AG04450 (cell line): Measurements from ENCODE around the gene CARS2. TPM values are rescaled to one million over a fixed set of nuclear protein-coding genes. Genes with fewer than 3 reads are reported as not detected.

ENCODE experiments used
- CTCF ChIA-PET: fragments of 300-600, 350-600 bp; formaldehyde crosslinking; extraction: SDS; loops from one replicate; lab custom pipeline; 2022; ENCODE audit warnings: antibody characterized with exemption, inconsistent platforms; lab: Charles Lee
- POLR2A ChIA-PET: fragments of 350-600 bp; formaldehyde crosslinking; extraction: SDS; loops from one replicate; lab custom pipeline; 2021; ENCODE audit warnings: antibody characterized with exemption, inconsistent platforms; lab: Yijun Ruan, JAX
- DNase-seq: peaks from one replicate; pipeline ENCODE4 v3.0.0-alpha.2; 2011; ENCODE audit warnings: low read depth, low spot score
- H3K27ac ChIP-seq: one replicate; pipeline ENCODE4 v1.5.1; 2012; ENCODE audit warnings: low read depth, low read length, control low read depth
- H3K27me3 ChIP-seq: one replicate; pipeline ENCODE4 v1.6.0; 2012; ENCODE audit warnings: low read length; ENCODE audit not compliant: control insufficient read depth, insufficient read depth
- H3K4me3 ChIP-seq: 2 replicates; pipeline ENCODE4 v1.5.1; 2011; ENCODE audit warnings: mild to moderate bottlenecking, low read depth, low read length, control low read depth
- H3K9me3 ChIP-seq: 2 replicates; pipeline ENCODE4 v1.5.1; 2012; ENCODE audit warnings: low read length; ENCODE audit not compliant: control insufficient read depth, insufficient read depth
- CTCF ChIP-seq: IDR thresholded peaks from 2 replicates; pipeline ENCODE4 v1.5.1; 2011; ENCODE audit warnings: low read depth, low read length, control low read depth, inconsistent platforms
- polyA plus RNA-seq: library from polyadenylated mRNA; depleted of rRNA; stranded (reverse); fragments of >200 nt; gene quantifications from 2 replicates; pipeline ENCODE4 v1.2.3, GENCODE V29; 2011

Gene CARS2
- polyA plus RNA-seq, 1 experiment, result 51.5 TPM

DNA sequence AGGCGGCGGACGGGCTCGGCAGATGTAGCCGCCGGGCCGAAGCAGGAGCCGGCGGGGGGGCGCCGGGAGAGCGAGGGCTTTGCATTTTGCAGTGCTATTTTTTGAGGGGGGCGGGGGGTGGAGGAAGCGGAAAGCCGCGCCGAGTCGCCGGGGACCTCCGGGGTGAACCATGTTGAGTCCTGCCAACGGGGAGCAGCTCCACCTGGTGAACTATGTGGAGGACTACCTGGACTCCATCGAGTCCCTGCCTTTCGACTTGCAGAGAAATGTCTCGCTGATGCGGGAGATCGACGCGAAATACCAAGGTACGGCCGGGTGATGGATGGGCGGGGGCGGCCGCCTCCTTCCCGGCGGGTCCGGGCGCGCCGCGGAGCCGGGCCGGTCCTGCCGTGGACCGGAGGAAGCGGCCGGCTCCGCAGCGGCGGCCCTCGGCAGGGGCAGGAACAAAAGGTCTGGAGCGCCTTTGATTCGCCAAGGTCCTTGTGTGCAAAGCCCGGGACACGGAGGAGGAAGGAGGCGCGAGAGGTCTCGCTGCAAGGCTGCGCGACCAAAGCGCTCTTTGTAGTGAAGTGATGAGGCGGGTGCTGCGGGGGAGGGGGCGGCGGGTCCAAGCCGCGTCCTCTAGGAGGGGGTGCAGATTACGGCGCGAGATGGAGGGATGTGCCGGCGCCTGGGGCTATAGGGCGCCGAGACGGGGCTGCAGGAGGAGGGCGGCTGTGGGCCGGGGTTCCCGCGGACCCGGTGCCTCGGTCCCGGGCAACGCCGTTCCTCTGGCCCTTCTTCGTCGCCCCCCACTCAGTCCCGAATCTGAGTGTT, 8.3 kb upstream of the CARS2 start:
- no peak for TF ChIP-seq CTCF
- Histone ChIP-seq H3K27me3 (no peaks in the 10 kb centered on the region), H3K27ac (peak overlapping the region; percentile 77), H3K9me3 (peaks cover 9% of the 10 kb centered on the region; the same call in 1 of the 2 replicates), H3K4me3 (peak overlapping the region; percentile 93)
- ChIA-PET POLR2A (interaction anchor here (0.6 to 1.9 kb wide), 9 partner anchors 8 to 416 kb away, joined by 3 to 17 read pairs (median 6); partner anchors contain the start of gene CARS2), CTCF (no interaction called here)
- no peak for DNase-seq

DNA sequence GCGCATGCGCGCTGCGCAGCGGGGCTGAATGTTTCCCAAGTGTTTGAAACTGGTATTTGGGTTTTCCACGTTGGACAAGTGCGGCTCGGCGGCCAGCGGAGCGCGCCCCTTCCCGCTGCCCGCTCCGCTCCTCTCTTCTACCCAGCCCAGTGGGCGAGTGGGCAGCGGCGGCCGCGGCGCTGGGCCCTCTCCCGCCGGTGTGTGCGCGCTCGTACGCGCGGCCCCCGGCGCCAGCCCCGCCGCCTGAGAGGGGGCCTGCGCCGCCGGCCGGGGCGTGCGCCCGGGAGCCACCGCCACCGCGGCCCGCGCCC, 7.7 kb upstream of the CARS2 start, which contains the start of gene ING1:
Gene ING1, plus strand, starts transcription at position 59 of the 311 bp plus-strand sequence. CDS start 450 bp downstream, outside the sequence.
- ChIA-PET POLR2A (no interaction called here), CTCF (no interaction called here)
- no peaks in the 10 kb centered on the region for H3K27me3 ChIP-seq
- no peak for TF ChIP-seq CTCF
- peak within 1 kb of the TSS; percentile 100 for H3K27ac ChIP-seq
- no peak for DNase-seq
- H3K9me3 ChIP-seq, result peaks cover 5% of the 10 kb centered on the region; the same call in 1 of the 2 replicates
- H3K4me3 ChIP-seq, result peak within 1 kb of the TSS; percentile 96

DNA sequence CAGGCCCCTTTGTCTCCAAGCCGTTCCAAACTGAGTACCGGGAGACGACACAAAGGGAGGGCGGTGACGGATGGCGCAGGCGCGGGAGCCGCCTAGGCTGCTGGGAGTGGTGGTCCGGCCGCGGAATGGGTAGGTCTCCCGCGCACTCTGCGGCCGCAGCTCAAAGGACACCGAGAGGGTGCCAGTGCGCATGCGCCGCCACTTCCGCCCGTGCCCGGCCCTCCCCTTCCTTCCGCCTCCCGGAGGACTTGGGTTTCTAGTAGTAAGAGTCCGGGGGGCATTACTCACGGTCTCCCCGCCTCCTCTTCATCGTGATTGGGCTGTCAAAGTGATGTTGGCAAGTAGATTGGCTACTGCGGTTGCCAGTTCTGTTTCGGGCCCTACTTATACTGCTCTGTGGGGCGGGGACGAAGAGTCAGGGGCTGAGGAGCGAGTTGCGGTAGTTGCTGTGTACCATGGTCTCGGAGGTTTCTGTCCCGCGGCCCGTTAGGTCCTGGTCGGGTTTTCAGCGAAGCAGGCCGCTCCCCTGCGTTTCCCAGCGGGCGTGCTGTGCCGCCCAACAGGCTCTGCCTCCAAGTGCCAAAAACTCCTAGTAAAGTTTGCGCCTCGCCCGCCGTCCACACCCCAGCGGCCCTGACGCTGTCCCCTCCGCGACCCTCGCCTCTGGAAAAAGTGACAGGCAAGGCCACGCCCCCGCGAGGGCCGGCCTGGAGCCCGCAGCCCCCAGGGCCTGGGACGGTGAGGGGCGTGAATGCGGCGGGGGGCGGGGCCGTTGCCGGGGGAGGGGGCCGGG, 7.1 kb upstream of the CARS2 start:
- no peak for TF ChIP-seq CTCF
- POLR2A ChIA-PET, result interaction anchor here (0.6 to 1.6 kb wide), 12 partner anchors 9 to 568 kb away, joined by 3 to 18 read pairs (median 5); no protein-coding TSS in a partner anchor

GRCh38 chr13:110712081-110712848, 6.3 kb upstream of the CARS2 start:
- H3K9me3 ChIP-seq, result peaks cover 5% of the 10 kb centered on the region; the same call in 1 of the 2 replicates
- CTCF ChIA-PET, result interaction anchor here (0.8 to 1.1 kb wide), 3 partner anchors 67 to 203 kb away, joined by 3 read pairs; no protein-coding TSS in a partner anchor
- DNase-seq, result peak; percentile 53

More for the DNA sequence above, 7.1 kb upstream of the CARS2 start:
- Histone ChIP-seq H3K27ac (peak overlapping the region; percentile 100), H3K4me3 (peak overlapping the region; percentile 96), H3K9me3 (peaks cover 5% of the 10 kb centered on the region; the same call in 1 of the 2 replicates), H3K27me3 (no peaks in the 10 kb centered on the region)
- CTCF ChIA-PET, result interaction anchor here (0.8 to 1.1 kb wide), 2 partner anchors 68 to 202 kb away, joined by 3 read pairs; no protein-coding TSS in a partner anchor
- peak; percentile 100 for DNase-seq

More at GRCh38 chr13:110712081-110712848, 6.3 kb upstream of the CARS2 start:
- no peak for TF ChIP-seq CTCF
- peak overlapping the region; percentile 100 for H3K27ac ChIP-seq
- POLR2A ChIA-PET, result interaction anchor here (0.6 to 1.6 kb wide), 15 partner anchors 10 to 1375 kb away, joined by 3 to 18 read pairs (median 5); no protein-coding TSS in a partner anchor
- H3K27me3 ChIP-seq, result no peaks in the 10 kb centered on the region
- peak overlapping the region; percentile 96 for H3K4me3 ChIP-seq
